UCSD-AML1 (cell line): ENCODE results near the gene XAB2.
"Not testable (repeated sequence)": the region's sequence is repeated elsewhere in the genome, so short reads cannot be mapped to it uniquely, and the experiment has no call there.

Source experiments
- DNase-seq: peaks from one replicate; lab custom pipeline; 2025; ENCODE audit not compliant: unreplicated experiment; lab: John Stamatoyannopoulos, UW

Gene XAB2

DNA sequence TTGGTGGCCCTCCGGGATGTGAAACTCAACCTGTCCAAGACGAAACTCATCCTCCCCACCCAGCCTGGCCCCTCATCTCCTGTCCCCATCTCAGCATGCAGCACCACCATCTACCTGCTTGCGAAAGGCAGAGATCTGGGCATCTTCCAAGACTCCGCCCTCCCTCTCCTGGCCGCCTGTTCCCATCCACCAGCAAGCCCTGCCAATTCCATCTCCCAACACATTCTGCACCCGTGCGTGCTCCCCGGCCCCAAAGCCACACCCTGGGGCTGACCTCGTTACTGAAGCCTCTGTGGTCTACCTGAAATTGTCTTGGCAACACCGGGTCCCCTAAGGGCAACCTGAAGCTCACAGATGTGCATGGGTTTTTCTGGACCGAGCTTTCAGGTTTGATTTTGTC, 46.9 kb downstream of the XAB2 start:
- DNase-seq: no peak

DNA sequence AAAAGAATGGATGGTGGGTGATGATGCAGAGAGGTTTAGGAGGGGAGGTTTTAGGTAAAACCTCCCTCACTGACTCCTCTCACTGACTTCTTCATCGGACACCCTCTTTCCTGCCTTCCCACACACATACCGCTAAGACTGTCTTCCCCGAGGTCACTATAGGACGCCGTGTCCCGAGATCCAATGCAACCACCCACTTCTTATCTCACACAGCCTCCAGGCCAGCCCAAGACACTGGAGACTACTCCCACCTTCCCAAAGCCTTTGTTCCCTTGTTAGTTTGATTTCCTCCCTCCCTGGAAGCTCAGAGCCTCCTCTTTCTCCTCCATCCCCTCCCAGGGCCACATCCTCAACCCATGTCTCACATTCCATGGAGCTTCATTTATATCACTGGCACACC, 50.2 kb downstream of the XAB2 start:
- DNase-seq: no peak

DNA sequence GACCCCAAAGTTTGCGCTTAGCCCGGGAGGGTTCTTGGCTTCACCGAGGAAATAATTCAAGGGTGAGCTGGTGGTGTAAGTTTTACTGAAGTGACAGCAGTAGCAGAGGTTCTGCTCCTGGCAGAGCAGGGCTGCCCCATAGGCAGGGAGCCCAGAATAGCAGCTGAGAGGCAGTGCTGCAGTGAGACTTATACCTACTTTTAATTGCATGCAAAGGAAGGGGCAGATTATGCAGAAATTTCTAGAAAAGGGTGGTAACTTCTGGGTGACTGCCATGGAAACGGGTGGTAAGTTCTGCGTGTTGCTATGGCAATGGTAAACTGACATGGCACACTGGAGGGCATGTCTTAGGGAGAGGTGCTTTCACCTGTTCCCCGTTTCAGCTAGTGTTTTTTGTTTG, 51.2 kb downstream of the XAB2 start:
- DNase-seq: no peak

DNA sequence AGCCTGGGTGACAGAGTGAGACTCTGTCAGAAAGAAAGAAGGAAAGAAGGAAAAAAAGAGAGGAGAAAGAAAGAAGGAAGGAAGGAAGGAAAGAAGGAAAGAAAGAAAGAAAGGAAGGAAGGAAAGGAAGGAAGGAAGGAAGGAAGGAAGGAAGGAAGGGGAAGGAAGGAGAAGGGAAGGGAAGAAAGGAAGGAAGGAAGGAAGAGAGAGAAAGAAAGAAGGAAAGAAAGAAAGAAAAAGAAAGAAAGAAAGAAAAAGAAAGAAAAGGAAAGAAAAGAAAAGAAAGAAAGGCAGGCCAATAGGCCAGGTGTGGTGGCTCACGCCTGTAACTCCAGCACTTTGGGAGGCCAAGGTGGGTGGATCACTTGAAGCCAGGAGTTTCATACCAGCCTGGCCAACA, 51.9 kb downstream of the XAB2 start:
- not testable (repeated sequence) for DNase-seq

DNA sequence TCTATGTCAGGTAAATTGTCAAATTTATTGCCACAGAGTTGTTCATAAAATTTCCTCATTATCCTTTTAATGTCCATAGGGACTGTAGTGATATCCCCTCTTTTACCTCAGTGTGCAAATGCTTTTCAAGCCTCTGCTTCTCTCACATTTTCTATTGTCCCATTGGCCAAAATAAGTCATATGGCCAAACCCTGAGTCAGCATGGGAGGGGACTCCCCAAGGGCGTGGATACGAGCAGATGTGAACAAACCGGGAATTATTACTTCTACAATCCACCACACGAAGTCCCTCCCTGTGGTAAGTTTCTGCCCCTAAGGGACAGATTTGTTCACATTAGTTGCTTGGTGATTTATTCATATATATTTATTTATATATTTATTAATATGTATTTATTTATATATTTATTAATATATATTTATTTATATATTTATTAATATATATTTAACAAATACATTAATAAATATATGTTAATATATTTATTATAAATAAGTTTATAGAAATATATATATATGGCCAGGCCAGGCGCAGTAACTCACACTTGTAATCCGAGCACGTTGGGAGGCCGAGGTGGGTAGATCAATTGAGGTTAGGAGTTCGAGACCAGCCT, 53.8 kb downstream of the XAB2 start:
- no peak for DNase-seq

DNA sequence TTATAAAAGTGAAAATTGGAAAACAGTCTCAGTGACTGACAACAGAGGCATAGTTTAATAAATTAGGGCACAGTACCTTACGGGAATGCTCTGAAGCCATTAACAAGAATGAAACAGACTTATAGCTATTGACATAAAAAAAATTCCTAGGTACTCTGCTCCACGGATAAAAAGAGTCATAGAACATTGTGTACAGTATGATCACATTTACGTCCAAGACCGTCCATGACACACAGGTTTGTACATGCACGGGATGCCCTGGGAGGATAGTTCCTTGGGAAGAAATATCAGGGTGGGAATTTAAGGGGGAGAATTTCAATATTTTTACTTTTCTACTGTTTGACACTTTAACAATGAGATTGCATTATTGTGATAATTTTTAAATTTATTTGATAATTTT, 58.6 kb downstream of the XAB2 start:
- no peak for DNase-seq
